Measurements from ENCODE around the gene RPL13A.

The RPL13A gene

GRCh38 chr19:49538643-49539042 lies 51.2 kb downstream of the RPL13A start:
- no peak for TF ChIP-seq CTCF (conservative IDR thresholded peaks at IDR 0.05)
- no peak overlapping the region for H3K27ac ChIP-seq

- TF ChIP-seq CTCF (conservative IDR thresholded peaks at IDR 0.05): no peak
- H3K27ac ChIP-seq: no peak overlapping the region
Observed at GRCh38 chr19:49539192-49539952, 52.0 kb downstream of the RPL13A start.
